Lower lobe of right lung (tissue), 2 donors: ENCODE data around the gene RBFOX2. TPM values are rescaled to one million over a fixed set of nuclear protein-coding genes. Genes with fewer than 3 reads are reported as not detected.

Source experiments
- ATAC-seq, 2 donors: fragments of 200-7000 bp; cut with Tn5 transposase; one replicate each; pipeline ENCODE4 v1.9.1; 2020 to 2022; ENCODE audit warnings: mild to moderate bottlenecking in 2 of 2, moderate library complexity in 2 of 2
- DNase-seq: peaks from one replicate; pipeline ENCODE4 v3.0.0-alpha.2; 2020
- H3K27ac ChIP-seq: fragments of 200-600 bp; one replicate; pipeline ENCODE4 v1.8.0; 2022
- H3K27me3 ChIP-seq: fragments of 200-600 bp; one replicate; pipeline ENCODE4 v1.8.0; 2022; ENCODE audit warnings: low read depth
- H3K36me3 ChIP-seq: fragments of 200-600 bp; one replicate; pipeline ENCODE4 v1.8.0; 2022; ENCODE audit warnings: mild to moderate bottlenecking
- H3K4me1 ChIP-seq: fragments of 200-600 bp; one replicate; pipeline ENCODE4 v1.8.0; 2022
- H3K4me3 ChIP-seq: fragments of 200-600 bp; one replicate; pipeline ENCODE4 v1.8.0; 2022; ENCODE audit warnings: mild to moderate bottlenecking
- H3K9me3 ChIP-seq: fragments of 200-600 bp; one replicate; pipeline ENCODE4 v1.8.0; 2022
- CTCF ChIP-seq: fragments of 200-600 bp; IDR thresholded peaks from one replicate; pipeline ENCODE4 v1.8.0; 2022; ENCODE audit warnings: antibody characterized with exemption, mild to moderate bottlenecking
- intact Hi-C: fragments of 100-400 bp; cut with DNase I; formaldehyde crosslinking; loops from one replicate; pipeline ENCODE4 v1.11.0; 2022
- total RNA-seq: library from RNA; stranded (reverse); fragmentation: NEBNext Ultra II Directional; extraction: Animal tissue kit (Norgen Biotek cat#: 25700); gene quantifications from one replicate; pipeline ENCODE4 v1.2.1, GENCODE V29; 2021
- donor health status: DM: no; HTN: yes; CAD: no; lungs with severe emphysema.

The RBFOX2 gene
- total RNA-seq, 1 donor from 2014 or later = 50.1 TPM

GRCh38 chr22:35892192-35892591 is 136.4 kb downstream of the RBFOX2 start:
- Histone ChIP-seq H3K4me3 (no peak overlapping the region), H3K36me3 (no peaks in the 10 kb centered on the region), H3K27me3 (no peaks in the 10 kb centered on the region), H3K27ac (no peak overlapping the region), H3K4me1 (peaks cover 12% of the 10 kb centered on the region), H3K9me3 (no peaks in the 10 kb centered on the region)
- no peak for TF ChIP-seq CTCF
- ATAC-seq (no peak), DNase-seq (no peak)
- intact Hi-C loops = no loop called here

- intact Hi-C loops = no loop called here
- H3K27ac ChIP-seq = no peak overlapping the region
- no peaks in the 10 kb centered on the region for H3K36me3 ChIP-seq
- no peaks in the 10 kb centered on the region for H3K9me3 ChIP-seq
- H3K4me3 ChIP-seq = no peak overlapping the region
- no peak for TF ChIP-seq CTCF
- H3K4me1 ChIP-seq = peaks cover 12% of the 10 kb centered on the region
- H3K27me3 ChIP-seq = no peaks in the 10 kb centered on the region
- ATAC-seq (no peak), DNase-seq (no peak)
Measured at GRCh38 chr22:35891442-35891841, 137.2 kb downstream of the RBFOX2 start.

GRCh38 chr22:35889071-35889470 is 139.6 kb downstream of the RBFOX2 start:
- H3K27ac ChIP-seq = no peak overlapping the region
- no peak for TF ChIP-seq CTCF
- DNase-seq = no peak
- H3K36me3 ChIP-seq = no peaks in the 10 kb centered on the region
- H3K4me3 ChIP-seq = no peak overlapping the region
- H3K4me1 ChIP-seq = no peaks in the 10 kb centered on the region
- ATAC-seq = no peak
- intact Hi-C loops = no loop called here
- no peaks in the 10 kb centered on the region for H3K9me3 ChIP-seq
- no peaks in the 10 kb centered on the region for H3K27me3 ChIP-seq

- Histone ChIP-seq H3K9me3 (no peaks in the 10 kb centered on the region), H3K36me3 (no peaks in the 10 kb centered on the region), H3K27me3 (no peaks in the 10 kb centered on the region), H3K4me1 (peaks cover 2% of the 10 kb centered on the region), H3K27ac (no peak overlapping the region), H3K4me3 (no peak overlapping the region)
- DNase-seq (no peak), ATAC-seq (no peak)
- intact Hi-C loops = no loop called here
- no peak for TF ChIP-seq CTCF
Measured at GRCh38 chr22:35888181-35888870, 140.3 kb downstream of the RBFOX2 start.

GRCh38 chr22:35887296-35887875 is 141.2 kb downstream of the RBFOX2 start:
- Histone ChIP-seq H3K36me3 (no peaks in the 10 kb centered on the region), H3K27me3 (no peaks in the 10 kb centered on the region), H3K4me3 (no peak overlapping the region), H3K27ac (no peak overlapping the region), H3K9me3 (no peaks in the 10 kb centered on the region), H3K4me1 (peaks cover 11% of the 10 kb centered on the region)
- no peak for TF ChIP-seq CTCF
- ATAC-seq (no peak), DNase-seq (no peak)
- intact Hi-C loops = no loop called here
